GM18505 (cell line): Measurements from ENCODE around the gene MATN4.

Experiments
- ATAC-seq: cut with Tn5 transposase; IDR thresholded peaks from one replicate; pipeline ENCODE4 v1.9.1; 2021; ENCODE audit not compliant: unreplicated experiment
- POLR2A ChIP-seq: IDR thresholded peaks from 4 replicates; pipeline ENCODE4 v1.6.1; 2011; ENCODE audit warnings: borderline replicate concordance; ENCODE audit not compliant: insufficient read depth, insufficient read length; ENCODE audit errors: extremely low read depth

The MATN4 gene

DNA sequence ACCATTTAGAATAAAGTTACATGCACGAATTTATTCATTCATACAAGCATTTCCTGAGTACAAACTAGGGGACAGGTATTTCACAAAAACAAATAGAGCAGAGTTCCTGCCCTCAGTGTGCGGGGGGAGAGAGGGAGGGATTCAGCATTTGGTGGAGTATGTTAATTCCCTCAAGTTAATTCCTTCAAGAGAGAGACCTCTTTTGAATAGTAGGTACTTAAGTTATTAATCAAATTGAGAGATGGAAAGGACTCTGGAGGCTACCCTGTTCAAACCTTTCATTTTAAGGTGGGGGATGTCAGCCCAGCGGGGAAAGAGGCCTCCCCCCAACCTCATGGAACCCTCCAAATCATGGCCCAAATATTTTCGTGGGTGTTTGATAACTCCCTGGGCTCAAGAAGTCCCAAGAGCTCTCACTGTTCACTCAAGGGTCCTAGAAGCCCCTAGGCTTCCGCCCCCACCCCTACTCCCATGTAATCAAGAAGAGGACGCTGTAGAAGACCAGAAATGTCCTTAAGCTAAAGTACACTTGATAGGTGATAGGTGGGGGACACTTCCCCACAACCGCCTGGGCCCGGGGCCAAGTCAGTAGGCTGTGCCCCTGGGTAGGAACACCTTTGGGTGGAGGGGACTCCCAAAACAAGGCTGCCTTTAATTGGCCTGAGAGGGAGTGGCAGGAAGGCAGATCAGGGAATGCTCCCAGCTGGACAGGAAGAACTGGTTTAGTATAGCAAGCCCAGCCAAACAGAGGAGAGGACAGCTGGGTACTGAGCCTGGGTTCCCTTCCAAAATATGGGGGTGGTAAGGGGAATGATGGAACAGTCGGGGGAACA lies 37.2 kb upstream of the MATN4 start:
- TF ChIP-seq POLR2A, result no peak
- ATAC-seq, result no peak

DNA sequence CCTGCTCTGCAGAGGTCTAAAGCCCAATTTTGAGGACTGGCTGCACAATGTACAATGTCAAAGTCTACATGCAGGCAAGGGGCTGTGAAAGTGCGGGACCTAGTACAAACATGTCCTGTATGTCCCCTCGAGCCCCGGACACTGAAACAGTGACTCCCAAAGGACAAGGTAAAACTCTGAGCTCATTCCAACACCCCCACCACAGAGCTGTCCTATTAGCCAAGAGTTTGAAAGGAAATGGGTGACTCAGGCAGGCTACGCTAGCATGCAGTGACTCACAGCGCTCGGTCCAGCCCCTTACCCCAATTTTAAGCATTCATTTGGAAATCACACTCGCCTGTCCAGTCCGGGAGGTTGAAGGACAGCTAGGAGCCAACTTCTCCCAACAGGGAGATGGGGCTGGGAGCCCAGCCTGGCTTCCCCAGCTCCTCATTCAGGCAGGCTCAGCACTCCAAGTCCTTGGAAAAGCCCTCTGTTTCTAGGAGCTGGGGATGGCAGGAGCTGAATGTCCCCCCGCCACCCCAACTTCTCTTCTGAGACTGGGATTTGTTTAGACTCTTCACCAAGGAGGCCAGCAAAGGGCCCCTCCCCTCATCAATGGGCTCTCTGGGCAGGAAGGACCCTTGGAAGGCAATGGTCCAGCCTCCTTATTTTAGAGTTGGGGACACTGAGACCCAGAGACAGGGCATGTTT lies 36.2 kb upstream of the MATN4 start:
- ATAC-seq, result no peak

DNA sequence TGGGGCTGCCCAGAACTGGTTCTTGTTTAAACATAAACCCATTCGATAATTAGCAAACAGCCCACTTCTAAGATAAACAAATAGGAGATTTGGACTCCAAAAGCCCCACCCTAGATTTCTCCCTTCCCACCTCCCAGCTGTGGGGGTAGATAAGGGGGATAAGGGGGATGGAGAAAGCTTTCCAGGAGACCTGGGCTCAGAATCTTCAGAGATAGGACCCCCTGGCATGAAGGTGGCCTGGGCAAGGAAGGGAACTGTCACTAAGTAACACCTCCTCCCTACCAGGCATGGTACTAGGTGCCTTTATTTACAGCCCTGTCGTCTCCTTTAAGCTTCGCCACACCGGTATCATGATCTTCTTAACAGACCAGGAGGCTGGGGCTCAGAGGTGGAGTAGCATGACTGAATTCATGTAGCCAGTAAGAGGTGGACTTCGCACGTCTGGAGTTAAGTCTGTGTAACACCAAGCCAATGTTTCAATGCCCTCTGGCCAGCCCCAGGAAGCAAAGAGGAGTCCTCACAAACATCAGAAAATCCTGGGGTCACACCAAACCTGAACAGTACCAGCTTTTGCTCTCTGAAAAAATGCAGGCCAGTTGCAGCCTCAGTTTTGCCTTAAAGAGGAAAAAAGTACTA lies 35.6 kb upstream of the MATN4 start:
- ATAC-seq, result no peak
- no peak for TF ChIP-seq POLR2A

More for the DNA sequence above, 36.2 kb upstream of the MATN4 start:
- no peak for TF ChIP-seq POLR2A

DNA sequence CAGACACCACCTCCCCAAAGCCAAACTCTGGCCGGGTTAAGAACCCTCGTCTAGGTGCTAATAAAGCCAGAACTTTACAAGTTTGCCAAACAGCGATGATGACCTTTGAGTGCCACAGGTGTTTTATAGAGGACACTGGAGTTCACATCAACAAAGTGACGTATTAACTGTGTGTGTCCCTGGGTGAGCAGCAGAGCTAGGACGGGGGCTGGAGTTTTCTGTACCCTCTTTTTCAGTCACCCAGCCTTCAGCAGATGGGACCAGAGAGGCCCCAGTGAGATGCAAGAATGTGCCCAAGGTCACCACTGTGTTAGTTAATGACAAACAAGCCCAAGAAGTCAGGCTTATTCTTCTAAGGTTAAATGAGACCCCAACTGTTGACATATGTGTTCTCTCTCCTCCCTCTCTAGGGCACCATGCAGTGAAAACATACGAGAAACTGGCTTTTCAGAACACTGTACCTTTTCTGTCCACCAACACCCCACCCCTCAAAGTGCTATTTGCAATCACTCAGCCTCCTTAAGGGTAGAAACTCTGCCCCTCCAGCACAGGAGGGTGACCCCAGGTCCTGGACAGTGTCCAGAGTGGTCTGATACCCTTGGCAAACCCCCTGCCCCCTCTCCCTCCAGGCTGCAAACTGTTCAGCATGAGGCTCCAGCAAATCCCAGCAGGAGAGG lies 34.9 kb upstream of the MATN4 start:
- TF ChIP-seq POLR2A, result no peak
- no peak for ATAC-seq

DNA sequence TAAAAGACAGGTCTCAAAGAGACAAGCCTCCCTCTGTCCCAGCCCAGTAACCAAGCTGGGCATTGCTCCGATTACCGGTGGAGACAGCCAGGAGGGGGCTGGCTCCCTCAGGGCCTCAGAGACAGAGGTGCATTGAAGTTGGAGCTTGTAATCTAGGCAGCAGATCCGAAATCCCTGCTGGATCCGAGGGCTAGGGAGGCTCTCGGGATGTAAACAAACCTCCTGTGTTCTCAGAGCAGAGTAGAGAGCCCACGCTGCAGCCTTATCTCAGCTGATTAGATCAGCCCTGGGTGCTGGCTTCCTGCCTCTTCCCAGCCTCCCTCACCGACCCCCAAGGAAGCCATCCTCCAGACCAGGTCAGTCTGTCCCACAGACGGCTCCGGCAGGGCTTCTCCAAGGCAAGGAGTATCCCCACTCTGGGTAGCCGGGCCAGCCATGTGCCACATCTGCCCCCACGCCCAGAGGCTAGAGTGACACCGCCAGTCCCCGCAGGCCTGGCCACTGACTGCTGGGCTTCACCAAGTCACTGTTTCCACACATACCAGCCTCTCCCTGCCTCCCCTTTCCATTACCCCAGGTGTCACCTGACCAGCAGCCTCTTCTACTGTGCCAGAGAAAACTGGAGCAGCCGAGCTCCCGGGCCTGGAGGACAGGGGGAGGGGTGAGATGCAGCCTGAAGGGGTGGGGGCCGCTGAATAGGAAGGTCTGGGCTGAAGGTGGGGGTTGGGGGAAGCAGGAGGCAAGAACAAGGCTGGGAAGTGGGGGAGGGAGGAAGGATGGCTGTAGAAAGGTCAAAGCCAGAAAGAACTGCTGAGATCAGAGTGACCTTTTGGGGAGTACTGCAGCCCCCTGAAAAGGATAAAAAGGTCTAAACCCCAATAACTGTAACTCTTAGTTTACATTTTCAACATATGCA lies 34.1 kb upstream of the MATN4 start:
- no peak for TF ChIP-seq POLR2A
- ATAC-seq, result no peak

DNA sequence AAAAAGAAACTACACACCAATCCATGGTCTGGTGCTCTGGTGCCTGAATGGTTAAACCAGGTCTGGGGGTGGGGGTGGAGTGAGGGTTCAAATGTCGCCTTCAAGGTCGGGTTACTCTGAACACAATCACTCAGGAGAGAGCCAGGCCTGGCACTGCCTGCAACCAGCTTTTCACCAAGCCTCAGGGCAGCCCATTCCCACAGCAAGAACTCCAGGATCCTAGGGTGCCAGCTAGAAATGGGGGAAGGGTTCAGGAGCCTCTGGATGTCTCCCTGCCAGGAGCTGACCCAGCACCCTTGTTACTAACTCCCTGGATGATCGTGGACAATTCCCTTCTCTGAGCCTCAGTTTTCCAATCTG lies 33.5 kb upstream of the MATN4 start:
- no peak for TF ChIP-seq POLR2A
- no peak for ATAC-seq

DNA sequence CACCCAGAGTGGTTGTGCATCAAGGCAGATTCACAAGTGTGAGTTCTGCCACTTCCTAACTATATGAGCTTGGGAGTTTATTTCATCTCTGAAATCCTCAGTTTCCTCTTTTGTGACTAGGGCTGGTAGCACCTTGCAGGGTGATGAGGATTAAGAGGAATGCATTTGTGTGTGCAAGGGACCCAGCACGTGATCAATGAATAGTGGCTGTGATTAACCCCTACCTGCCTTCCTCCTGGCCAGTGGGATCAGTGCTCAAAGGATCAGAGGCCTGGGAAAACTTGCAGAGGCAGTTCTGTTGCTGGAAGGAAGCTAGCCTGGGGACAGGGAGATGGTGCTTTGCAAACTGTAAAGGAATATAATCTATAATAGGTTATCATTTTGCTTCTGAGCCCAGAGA lies 32.9 kb upstream of the MATN4 start:
- no peak for ATAC-seq

DNA sequence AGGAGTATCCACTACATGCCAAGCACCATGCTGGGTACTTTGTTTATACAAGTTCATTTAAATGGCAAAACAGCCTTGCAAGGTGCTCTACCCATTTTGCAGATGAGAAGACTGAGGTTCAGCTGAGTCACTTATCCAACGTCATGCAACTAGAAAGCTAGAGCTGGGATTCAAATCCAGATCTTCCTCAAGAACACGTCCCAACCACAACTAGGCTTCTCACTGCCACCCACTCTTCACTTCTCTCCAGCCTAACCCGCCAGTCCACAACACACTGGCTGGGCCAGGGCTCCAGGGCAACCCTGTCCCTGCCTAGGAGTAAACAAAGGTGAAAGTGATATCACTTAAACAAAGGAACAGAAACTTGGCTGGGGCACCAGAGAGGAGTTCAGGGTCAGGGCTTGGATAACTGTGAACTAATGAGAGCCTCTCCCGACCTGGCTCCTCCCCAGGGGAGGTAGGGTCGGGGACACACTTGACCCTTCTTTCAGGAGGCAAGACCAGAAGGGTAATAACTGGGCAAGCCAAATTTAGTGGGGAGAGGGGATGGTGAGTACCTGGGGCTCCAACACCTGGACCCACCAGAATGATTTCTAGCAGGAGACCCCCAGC lies 32.2 kb upstream of the MATN4 start:
- TF ChIP-seq POLR2A, result no peak
- no peak for ATAC-seq

More for the DNA sequence above, 32.9 kb upstream of the MATN4 start:
- no peak for TF ChIP-seq POLR2A

DNA sequence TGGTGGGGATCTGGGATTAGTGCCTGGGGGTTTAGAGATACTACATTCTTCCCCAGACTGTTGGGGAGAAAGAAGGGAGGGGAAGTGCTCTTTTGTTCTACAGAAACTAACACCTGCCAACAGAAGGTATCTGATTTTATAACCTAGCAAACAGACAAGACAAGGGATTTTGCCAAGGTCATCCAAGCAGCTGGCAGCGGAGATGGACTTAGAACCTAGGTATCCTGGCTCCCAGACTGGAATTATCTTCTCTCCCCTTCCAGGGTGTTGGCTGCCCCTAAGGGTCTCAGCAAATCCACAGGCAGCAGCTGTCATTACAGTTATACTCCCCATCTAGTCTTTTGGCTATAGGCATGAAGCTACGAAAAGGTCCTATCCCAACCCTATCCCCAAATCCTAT lies 31.7 kb upstream of the MATN4 start:
- no peak for ATAC-seq
- TF ChIP-seq POLR2A, result no peak

DNA sequence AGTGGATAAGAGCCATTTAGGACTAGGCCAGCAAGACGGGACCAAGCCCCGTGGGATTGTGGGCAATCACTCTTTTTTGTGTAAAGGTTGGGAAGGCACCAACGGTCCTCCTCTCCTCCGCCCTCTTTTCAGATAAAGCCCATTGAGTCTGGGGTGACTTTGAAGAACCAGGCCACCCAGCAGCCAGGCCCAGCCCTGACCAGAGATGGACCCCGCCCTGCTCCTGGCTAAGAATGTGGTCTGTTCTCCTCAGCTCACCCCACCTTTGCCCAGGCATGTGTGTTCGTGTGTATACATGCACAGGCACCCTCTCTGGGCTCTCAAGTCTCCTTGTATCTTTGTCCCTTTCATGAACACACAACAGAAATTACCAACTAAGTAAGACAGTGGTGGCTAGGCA lies 31.0 kb upstream of the MATN4 start:
- no peak for TF ChIP-seq POLR2A
- no peak for ATAC-seq

DNA sequence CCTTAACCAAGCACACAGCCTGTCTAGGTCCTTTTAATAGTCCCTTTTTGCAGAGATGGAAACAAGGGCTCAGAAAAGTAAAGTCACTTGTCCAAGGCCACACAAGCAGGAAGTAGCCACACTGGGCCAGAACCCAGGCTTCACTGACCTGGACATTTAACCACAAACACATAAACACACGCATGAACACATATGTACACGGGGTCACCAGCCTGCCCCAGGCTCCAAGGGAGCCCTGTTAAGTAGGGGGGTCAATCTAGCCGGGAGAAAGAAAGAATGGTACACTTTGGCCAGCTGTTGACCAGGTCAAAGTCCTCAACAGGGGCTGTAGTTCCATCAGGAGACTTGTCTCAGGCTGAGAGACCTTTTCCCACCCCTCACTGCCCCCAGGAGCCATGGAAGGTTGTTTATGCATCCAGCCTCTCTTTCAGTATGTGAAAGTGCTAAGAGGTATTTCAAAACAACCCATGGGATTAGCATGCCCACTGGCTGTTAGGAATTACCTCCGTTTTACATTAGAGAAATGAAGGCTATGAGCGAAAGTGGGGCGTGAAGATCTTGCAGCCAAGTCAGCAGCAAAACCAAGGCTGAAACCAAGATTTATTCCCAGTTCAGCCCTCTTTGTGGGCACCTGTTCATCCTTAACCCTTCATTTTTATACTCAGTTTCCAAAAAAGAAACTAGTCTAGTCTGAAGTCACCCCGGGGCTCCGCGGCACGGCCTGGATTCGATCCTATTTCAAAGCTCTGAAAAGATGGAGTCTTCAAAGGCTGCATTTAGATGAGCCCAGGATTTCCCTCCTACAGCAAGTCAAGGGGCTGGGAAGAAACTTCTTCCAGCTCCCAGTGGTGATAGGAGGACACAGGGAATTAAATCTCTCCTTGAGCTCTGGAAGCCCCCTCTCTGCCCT lies 30.3 kb upstream of the MATN4 start:
- TF ChIP-seq POLR2A, result no peak
- ATAC-seq, result no peak
